ENCODE measurements around the gene RPL39L. TPM values are rescaled to one million over a fixed set of nuclear protein-coding genes. Genes with fewer than 3 reads are reported as not detected.

The RPL39L gene
- total and polyA plus RNA-seq, 2 of the 4 experiments (the other 2 are of a cell fraction), result 18.1 to 34.6 TPM

DNA sequence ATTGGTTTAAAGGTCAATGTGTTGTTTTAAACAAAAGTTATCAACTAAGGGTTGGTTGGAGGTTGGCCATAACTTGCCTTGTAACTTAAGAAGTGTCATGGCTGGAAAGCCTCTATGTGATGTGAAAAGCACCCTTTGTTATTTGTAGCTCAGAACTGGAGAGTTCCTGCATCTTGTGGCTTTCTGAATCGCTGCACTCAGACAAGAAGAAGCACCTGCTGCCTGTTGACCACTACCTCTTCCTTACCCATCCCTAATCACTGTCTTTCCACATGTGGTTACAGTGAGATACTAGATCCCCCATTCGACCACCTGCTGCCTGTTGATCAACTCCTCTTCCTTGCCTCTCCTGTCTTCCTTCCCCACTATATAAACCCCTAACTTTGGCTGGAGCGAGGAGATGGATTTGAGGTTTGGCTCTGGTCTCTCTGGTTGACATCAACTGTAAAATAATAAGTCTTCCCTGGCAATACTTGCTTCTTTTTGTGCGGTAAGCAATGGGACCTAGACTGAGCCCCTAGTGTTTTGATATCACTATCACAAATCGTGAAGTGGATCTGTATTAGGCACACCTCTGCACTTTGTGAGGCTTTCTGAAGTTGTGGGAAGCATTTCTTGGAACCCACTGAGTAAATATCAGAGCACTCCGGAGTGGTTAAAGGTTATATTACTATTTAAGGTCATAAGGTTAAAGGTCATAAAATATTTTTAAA, 13.8 kb downstream of the RPL39L start:
- dilution Hi-C loops (cut with HindIII; ENCODE audit: low sequenced_read_pairs, unreplicated experiment) (no loop called here), intact Hi-C loops (cut with micrococcal nuclease) (no loop called here), in situ Hi-C loops (cut with MboI; ENCODE audit: low sequenced_read_pairs) (no loop called here)
- Histone ChIP-seq H3K9ac (ENCODE audit: low read depth, low read length) (no peak overlapping the region), H3K27me3 (ENCODE audit: control insufficient read depth, insufficient read depth, low read length) (no peaks in the 10 kb centered on the region), H4K8ac (ENCODE audit: low read depth in 2 of 2, low read length in 2 of 2) (no peak overlapping the region), H2AK9ac (replicated peaks; ENCODE audit: low read depth, low read length, poor library complexity) (no peak overlapping the region), H2BK15ac (ENCODE audit: low read depth, low read length) (no peak overlapping the region), H3K4me2 (ENCODE audit: low read depth, low read length) (no peak overlapping the region), H3K23ac (ENCODE audit: low read depth, low read length) (no peak overlapping the region), H3K4me3 (ENCODE audit: insufficient read depth, low read depth, low read length) (no peak overlapping the region), H3K56ac (ENCODE audit: extremely low read depth, insufficient read depth, low read length) (no peak overlapping the region), H3K4me1 (ENCODE audit: control insufficient read depth, insufficient read depth, low read length) (no peaks in the 10 kb centered on the region), H2AFZ (replicated peaks; ENCODE audit: low read length, poor library complexity) (no peak overlapping the region), H4K91ac (ENCODE audit: insufficient read depth, low read depth, low read length) (no peak overlapping the region), H4K5ac (ENCODE audit: low read depth, low read length) (no peak overlapping the region), H4K20me1 (ENCODE audit: insufficient read depth, low read length) (no peaks in the 10 kb centered on the region), H3K79me1 (ENCODE audit: low read depth in 1 of 2, low read length in 2 of 2) (peaks cover 14 to 16% of the 10 kb centered on the region in 2 experiments), H2AK5ac (ENCODE audit: low read depth, low read length) (no peak overlapping the region), H2BK120ac (ENCODE audit: low read depth, low read length) (no peak overlapping the region), H2BK5ac (ENCODE audit: low read depth, low read length, poor library complexity, severe bottlenecking) (no peak overlapping the region), H2BK20ac (ENCODE audit: low read depth, low read length) (no peak overlapping the region), H3K9me1 (ENCODE audit: insufficient read depth, low read length) (no peaks in the 10 kb centered on the region; the same call in 1 of the 2 replicates), H3K36me3 (ENCODE audit: control insufficient read depth, insufficient read depth, low read length) (no peaks in the 10 kb centered on the region), H3K18ac (ENCODE audit: low read depth, low read length) (no peak overlapping the region), H3K9me3 (ENCODE audit: control insufficient read depth, insufficient read depth, low read length) (no peaks in the 10 kb centered on the region), H3K4ac (ENCODE audit: low read depth, low read length) (no peak overlapping the region), H3K27ac (ENCODE audit: insufficient read depth, low read length) (no peak overlapping the region), H3K14ac (replicated peaks; ENCODE audit: low read depth, low read length) (no peak overlapping the region)
- ATAC-seq (ENCODE audit: low read depth) (no peak), DNase-seq (no peak)
- TF ChIP-seq, protein P1, sequence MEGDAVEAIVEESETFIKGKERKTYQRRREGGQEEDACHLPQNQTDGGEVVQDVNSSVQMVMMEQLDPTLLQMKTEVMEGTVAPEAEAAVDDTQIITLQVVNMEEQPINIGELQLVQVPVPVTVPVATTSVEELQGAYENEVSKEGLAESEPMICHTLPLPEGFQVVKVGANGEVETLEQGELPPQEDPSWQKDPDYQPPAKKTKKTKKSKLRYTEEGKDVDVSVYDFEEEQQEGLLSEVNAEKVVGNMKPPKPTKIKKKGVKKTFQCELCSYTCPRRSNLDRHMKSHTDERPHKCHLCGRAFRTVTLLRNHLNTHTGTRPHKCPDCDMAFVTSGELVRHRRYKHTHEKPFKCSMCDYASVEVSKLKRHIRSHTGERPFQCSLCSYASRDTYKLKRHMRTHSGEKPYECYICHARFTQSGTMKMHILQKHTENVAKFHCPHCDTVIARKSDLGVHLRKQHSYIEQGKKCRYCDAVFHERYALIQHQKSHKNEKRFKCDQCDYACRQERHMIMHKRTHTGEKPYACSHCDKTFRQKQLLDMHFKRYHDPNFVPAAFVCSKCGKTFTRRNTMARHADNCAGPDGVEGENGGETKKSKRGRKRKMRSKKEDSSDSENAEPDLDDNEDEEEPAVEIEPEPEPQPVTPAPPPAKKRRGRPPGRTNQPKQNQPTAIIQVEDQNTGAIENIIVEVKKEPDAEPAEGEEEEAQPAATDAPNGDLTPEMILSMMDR (conservative IDR thresholded peaks at IDR 0.05; ENCODE audit: low read depth, low read length), result no peak
- TF ChIP-seq RCOR1 (IDR thresholded peaks at IDR 0.05; ENCODE audit: insufficient replicate concordance, low read length), result no peak
- TF ChIP-seq SMC3 (IDR thresholded peaks at IDR 0.05; ENCODE audit: low read depth, low read length), result no peak
- no peak for TF ChIP-seq NFE2L2 (IDR thresholded peaks at IDR 0.05; ENCODE audit: low read depth, low read length)
- TF ChIP-seq, protein P2, sequence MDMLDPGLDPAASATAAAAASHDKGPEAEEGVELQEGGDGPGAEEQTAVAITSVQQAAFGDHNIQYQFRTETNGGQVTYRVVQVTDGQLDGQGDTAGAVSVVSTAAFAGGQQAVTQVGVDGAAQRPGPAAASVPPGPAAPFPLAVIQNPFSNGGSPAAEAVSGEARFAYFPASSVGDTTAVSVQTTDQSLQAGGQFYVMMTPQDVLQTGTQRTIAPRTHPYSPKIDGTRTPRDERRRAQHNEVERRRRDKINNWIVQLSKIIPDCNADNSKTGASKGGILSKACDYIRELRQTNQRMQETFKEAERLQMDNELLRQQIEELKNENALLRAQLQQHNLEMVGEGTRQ (IDR thresholded peaks at IDR 0.05; ENCODE audit: low read depth, low read length), result no peak
- no peak for TF ChIP-seq BHLHE40 (IDR thresholded peaks at IDR 0.05; ENCODE audit: low read depth, low read length)
- no peak for TF ChIP-seq RFX5 (IDR thresholded peaks at IDR 0.05; ENCODE audit: low read depth, low read length)
- no peak for TF ChIP-seq POLR2A (IDR thresholded peaks at IDR 0.05; ENCODE audit: low read depth, low read length)
- no peak for TF ChIP-seq FOS (IDR thresholded peaks at IDR 0.05; ENCODE audit: low read depth, low read length)
- WGBS, 2 experiments (ENCODE audit: extremely low coverage in 2 of 2, insufficient read length in 1 of 2), result no CpG with 5 or more reads among the region's 6 CpGs
- no TSS peak for BruUV-seq (replicated peaks)
- POLR2A ChIA-PET (ENCODE audit: unreplicated experiment), result no interaction called here
- CTCF ChIA-PET, result no interaction called here

All from IMR-90 (cell line).